HG03064 (cell line): ENCODE measurements around the gene CYBA.

Source experiments
- ATAC-seq: cut with Tn5 transposase; IDR thresholded peaks from one replicate; pipeline ENCODE4 v1.9.1; 2021; ENCODE audit warnings: low read depth; ENCODE audit not compliant: unreplicated experiment

CYBA gene

GRCh38 chr16:88631920-88632586 is 18.8 kb downstream of the CYBA start:
- no peak for ATAC-seq

DNA sequence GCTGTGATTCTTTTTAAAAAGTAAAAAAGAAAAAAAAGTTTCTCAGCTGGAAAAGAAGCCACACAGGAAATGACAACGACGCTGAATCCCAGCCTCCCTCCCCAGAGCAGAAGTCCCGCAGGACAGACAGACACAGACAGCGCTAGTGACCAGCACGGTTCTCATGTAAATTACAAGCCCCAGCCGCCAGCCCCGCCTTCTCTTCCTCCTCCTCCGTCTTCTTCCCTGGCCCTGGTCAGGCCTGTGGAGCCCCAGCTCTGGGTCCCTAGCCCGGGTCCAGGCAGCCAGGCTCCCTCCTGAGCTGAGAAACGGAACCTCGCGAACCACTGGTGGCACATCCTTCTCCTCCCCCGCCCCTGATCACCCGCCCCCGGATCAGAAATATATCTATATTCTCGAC is 19.5 kb downstream of the CYBA start:
- no peak for ATAC-seq

GRCh38 chr16:88630941-88631340 is 19.9 kb downstream of the CYBA start:
- ATAC-seq: no peak

DNA sequence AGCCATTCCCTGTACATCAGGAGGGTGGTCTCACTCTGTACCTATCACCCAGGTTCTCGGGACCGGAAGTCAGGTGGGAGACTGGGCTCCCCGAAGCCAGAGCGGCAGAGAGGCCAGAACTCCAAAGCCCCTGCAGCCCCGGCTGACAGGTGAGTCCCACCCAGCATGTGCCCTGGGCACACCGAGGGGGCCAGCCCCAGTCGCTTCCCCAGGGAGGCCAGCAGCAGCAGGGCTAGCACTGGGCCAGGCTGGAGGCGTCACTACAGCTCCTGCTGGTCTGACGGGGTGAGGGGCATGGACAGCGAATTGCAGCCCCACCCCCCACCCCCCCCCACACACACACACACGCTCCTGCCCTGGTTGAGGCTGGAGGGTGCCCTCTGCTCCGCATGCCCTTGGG is 20.4 kb downstream of the CYBA start:
- no peak for ATAC-seq

DNA sequence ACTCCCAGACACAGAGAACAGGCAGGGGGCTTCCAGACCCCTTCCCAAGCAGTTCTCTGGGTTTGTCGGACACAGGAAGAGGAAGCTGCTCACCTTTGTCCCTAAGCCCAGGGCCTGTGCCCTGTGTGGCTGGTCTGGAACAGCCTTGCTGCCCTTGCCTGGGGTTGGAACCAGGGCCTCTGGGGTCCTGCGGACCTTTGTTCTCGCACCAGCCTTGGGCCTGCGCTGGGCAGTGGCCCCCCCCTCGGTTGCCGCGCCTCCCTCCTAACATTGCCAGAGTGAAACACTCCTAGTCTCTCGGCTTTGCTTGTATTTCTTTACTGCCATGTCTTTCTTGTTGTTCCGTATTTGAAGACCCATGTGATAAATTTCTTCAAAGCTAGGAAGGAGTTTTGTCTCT is 21.0 kb downstream of the CYBA start:
- no peak for ATAC-seq

GRCh38 chr16:88628512-88628974 is 22.3 kb downstream of the CYBA start:
- ATAC-seq: no peak

- no peak for ATAC-seq
These were observed 23.1 kb downstream of the CYBA start for GRCh38 chr16:88627531-88628411.

DNA sequence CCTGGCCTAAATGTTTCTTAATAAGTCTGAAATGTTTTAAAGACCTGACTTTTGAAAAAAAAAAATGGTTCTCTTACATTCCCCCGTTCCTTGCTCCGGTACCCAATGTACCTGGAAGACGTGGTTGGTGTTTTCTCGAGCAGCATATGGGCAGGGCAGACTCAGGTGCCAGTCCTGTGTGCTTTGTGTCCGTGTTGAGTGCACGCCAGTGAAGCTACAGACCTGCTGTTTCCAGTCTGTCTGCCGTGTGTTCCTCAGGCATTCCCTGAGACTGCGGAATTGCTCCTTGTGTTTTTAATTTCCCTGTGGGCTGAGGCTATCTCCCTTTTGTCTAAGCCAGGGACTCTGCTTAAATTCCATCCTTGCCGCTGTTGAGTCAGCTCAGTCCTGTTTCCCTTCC is 24.2 kb downstream of the CYBA start:
- ATAC-seq: no peak

- no peak for ATAC-seq
These were observed 25.8 kb downstream of the CYBA start for GRCh38 chr16:88624977-88625576.

- no peak for ATAC-seq
These were observed 26.4 kb downstream of the CYBA start for GRCh38 chr16:88624481-88624880.

GRCh38 chr16:88623858-88624257 is 27.0 kb downstream of the CYBA start:
- ATAC-seq: no peak

DNA sequence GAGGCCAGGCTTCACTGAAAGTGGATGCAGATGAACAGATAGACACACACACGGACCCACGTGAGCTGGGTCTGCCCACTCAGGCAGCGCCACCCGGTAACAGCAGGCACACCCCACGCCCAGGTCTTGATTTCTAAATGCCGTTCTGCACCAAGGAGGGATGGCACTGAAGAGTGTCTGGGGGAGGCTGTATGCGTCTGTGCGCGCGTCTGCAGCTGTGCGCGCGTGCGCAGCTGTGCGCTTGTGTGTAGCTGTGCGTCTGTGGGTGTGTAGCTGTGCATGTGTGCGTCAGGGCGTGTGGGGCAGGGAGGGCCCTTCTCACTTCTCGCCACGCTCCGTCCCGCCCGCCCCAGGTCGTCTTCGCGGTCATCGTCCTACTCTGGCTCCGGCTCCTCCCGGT is 28.0 kb downstream of the CYBA start:
- ATAC-seq: no peak

GRCh38 chr16:88622125-88622524 is 28.7 kb downstream of the CYBA start:
- no peak for ATAC-seq

- ATAC-seq: no peak
These were observed 30.7 kb downstream of the CYBA start for GRCh38 chr16:88619859-88620815.

GRCh38 chr16:88618956-88619667 is 31.7 kb downstream of the CYBA start:
- no peak for ATAC-seq

- ATAC-seq: no peak
These were observed 32.5 kb downstream of the CYBA start for GRCh38 chr16:88618182-88618955.

DNA sequence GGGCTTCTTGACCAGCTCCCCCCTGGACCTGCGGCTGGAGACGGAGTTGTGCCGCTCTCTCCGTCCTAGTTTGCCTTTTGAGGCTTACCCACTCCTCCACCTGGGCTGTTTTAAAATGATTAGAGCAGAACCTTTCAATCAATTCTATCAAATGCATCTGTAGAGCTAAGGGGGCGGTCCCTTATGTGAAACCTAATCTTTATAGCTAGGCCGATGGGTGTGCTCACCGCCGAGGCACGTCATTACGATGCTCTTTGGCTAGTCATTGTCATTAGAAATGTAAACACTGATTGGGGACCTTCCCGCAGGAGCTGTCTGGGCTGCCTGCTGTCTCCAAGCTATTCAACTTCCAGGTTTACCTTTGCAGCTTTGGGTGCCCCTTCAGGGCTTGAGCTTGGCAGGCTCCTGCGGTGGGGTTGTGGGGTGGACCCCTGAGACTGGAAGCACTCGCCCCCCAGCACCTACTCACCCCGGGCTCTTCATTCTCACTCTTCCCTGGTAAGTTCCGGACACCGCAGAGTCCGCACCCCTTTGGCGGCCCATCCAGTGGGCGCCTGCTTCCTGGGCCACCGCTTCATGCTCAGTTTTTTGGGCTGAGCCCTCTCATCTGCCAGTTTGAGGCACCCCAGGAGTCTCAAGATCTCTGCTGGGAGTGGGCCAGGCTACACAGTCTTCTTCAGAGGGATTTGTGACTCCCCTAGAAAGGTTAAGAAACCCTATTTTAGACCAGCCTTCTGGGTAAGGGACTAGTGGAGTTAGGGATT is 33.4 kb downstream of the CYBA start:
- no peak for ATAC-seq

DNA sequence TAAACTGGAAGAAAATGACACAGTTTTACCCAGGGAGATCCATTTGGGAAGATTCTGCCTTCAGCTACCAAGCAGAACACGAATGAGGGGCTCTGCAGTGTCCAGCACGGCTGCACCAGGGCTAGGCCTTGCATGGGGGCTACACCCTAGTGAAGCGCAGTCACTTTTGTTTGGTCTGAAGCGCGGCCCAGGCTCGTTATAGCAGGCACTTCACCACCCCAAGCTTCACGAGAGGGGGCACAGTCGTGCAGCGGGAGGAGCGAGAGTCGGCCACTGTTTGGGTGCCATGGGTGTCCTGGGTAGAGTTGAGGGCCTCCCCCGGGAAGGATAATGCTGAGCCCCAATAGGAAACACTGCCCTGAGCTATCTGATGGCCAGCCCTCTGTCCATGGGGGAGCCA is 34.1 kb downstream of the CYBA start:
- ATAC-seq: no peak
